GM15510 (cell line): Measurements from ENCODE around the gene CDH13.

Source experiments
- POLR2A ChIP-seq: IDR thresholded peaks from 3 replicates; pipeline ENCODE4 v1.6.1; 2011; ENCODE audit warnings: borderline replicate concordance; ENCODE audit not compliant: insufficient read length; ENCODE audit errors: extremely low read depth

Gene CDH13

GRCh38 chr16:82636485-82636884 is 9.7 kb downstream of the CDH13 start:
- no peak for TF ChIP-seq POLR2A

- no peak for TF ChIP-seq POLR2A
These were observed 10.2 kb downstream of the CDH13 start for GRCh38 chr16:82636958-82637357.

GRCh38 chr16:82638095-82638798 is 11.5 kb downstream of the CDH13 start:
- TF ChIP-seq POLR2A, result no peak

- TF ChIP-seq POLR2A, result no peak
These were observed 12.5 kb downstream of the CDH13 start for GRCh38 chr16:82639263-82639662.

GRCh38 chr16:82639666-82640336 is 13.0 kb downstream of the CDH13 start:
- TF ChIP-seq POLR2A, result no peak

GRCh38 chr16:82641336-82641984 is 14.7 kb downstream of the CDH13 start:
- no peak for TF ChIP-seq POLR2A

GRCh38 chr16:82643136-82643535 is 16.4 kb downstream of the CDH13 start:
- no peak for TF ChIP-seq POLR2A

- no peak for TF ChIP-seq POLR2A
These were observed 17.3 kb downstream of the CDH13 start for GRCh38 chr16:82643936-82644630.

- no peak for TF ChIP-seq POLR2A
These were observed 19.7 kb downstream of the CDH13 start for GRCh38 chr16:82646504-82646903.

- TF ChIP-seq POLR2A, result no peak
These were observed 23.0 kb downstream of the CDH13 start for GRCh38 chr16:82649766-82650165.

- no peak for TF ChIP-seq POLR2A
These were observed 24.0 kb downstream of the CDH13 start for GRCh38 chr16:82650804-82651203.

GRCh38 chr16:82651921-82652601 is 25.3 kb downstream of the CDH13 start:
- no peak for TF ChIP-seq POLR2A

GRCh38 chr16:82652826-82653225 is 26.1 kb downstream of the CDH13 start:
- TF ChIP-seq POLR2A, result no peak
